Activated gamma-delta T cell treated with anti-CD3 and anti-CD28 coated beads, Interleukin-2, amount 50 U/mL, for 16 hours (primary cell): ENCODE measurements around the gene CRK.
"Not testable (repeated sequence)": the region's sequence is repeated elsewhere in the genome, so short reads cannot be mapped to it uniquely, and the experiment has no call there.

Experiments used
- DNase-seq: peaks from one replicate; pipeline ENCODE4 v3.0.0-alpha.2; 2020; ENCODE audit warnings: low read depth

The CRK gene

GRCh38 chr17:1386675-1387190, 69.3 kb downstream of the CRK start:
- not testable (repeated sequence) for DNase-seq

- no peak for DNase-seq
Measured at GRCh38 chr17:1386265-1386664, 69.8 kb downstream of the CRK start.

GRCh38 chr17:1385861-1386260, 70.2 kb downstream of the CRK start:
- no peak for DNase-seq

GRCh38 chr17:1384905-1385435, 71.1 kb downstream of the CRK start:
- DNase-seq = no peak

- DNase-seq = no peak
Measured at GRCh38 chr17:1379930-1380313, 76.1 kb downstream of the CRK start.

GRCh38 chr17:1379208-1379929, 76.7 kb downstream of the CRK start:
- no peak for DNase-seq

- not testable (repeated sequence) for DNase-seq
Measured at GRCh38 chr17:1378476-1378860, 77.6 kb downstream of the CRK start.

- DNase-seq = no peak
Measured at GRCh38 chr17:1377334-1377733, 78.7 kb downstream of the CRK start.

- DNase-seq = no peak
Measured at GRCh38 chr17:1376061-1376460, 80.0 kb downstream of the CRK start.

- no peak for DNase-seq
Measured at GRCh38 chr17:1375615-1376014, 80.4 kb downstream of the CRK start.

- no peak for DNase-seq
Measured at GRCh38 chr17:1374431-1375177, 81.4 kb downstream of the CRK start.

GRCh38 chr17:1373707-1374237, 82.3 kb downstream of the CRK start:
- no peak for DNase-seq

GRCh38 chr17:1372618-1373017, 83.4 kb downstream of the CRK start:
- DNase-seq = no peak

- DNase-seq = no peak
Measured at GRCh38 chr17:1371893-1372590, 84.0 kb downstream of the CRK start.
